T-helper 1 cell (primary cell): ENCODE results near the gene ZC2HC1C.
A peak's percentile ranks its signal among the peaks of the same experiment; 100 is the strongest.
"Not testable (repeated sequence)": the region's sequence is repeated elsewhere in the genome, so short reads cannot be mapped to it uniquely, and the experiment has no call there.

Experiments
- DNase-seq, 5 donors: peaks; one replicate each; pipeline ENCODE4 v3.0.0-alpha.2; 2012 to 2020

Gene ZC2HC1C

GRCh38 chr14:75096959-75097358, 27.5 kb downstream of the ZC2HC1C start:
- DNase-seq: no peak

- no peak for DNase-seq
Measured at GRCh38 chr14:75098212-75098611, 28.8 kb downstream of the ZC2HC1C start.

- DNase-seq: no peak
Measured at GRCh38 chr14:75098682-75099081, 29.2 kb downstream of the ZC2HC1C start.

- DNase-seq: no peak
Measured at GRCh38 chr14:75101491-75101890, 32.0 kb downstream of the ZC2HC1C start.

- no peak for DNase-seq
Measured at GRCh38 chr14:75107186-75107585, 37.7 kb downstream of the ZC2HC1C start.

- DNase-seq: no peak
Measured at GRCh38 chr14:75109877-75110276, 40.4 kb downstream of the ZC2HC1C start.

- DNase-seq: peak in 1 of 5 donors; percentile 50
Measured at GRCh38 chr14:75113932-75114539, 44.6 kb downstream of the ZC2HC1C start.

- DNase-seq: no peak
Measured at GRCh38 chr14:75119056-75119455, 49.6 kb downstream of the ZC2HC1C start.

- no peak for DNase-seq
Measured at GRCh38 chr14:75120541-75121291, 51.3 kb downstream of the ZC2HC1C start.

GRCh38 chr14:75121552-75121951, 52.1 kb downstream of the ZC2HC1C start:
- DNase-seq: no peak

GRCh38 chr14:75123991-75124390, 54.5 kb downstream of the ZC2HC1C start:
- peak in 2 of 5 donors; percentile 8 to 43 for DNase-seq

- DNase-seq: no peak
Measured at GRCh38 chr14:75125617-75126016, 56.2 kb downstream of the ZC2HC1C start.

GRCh38 chr14:75126121-75126544, 56.7 kb downstream of the ZC2HC1C start:
- peak in 2 of 5 donors; percentile 13 to 19 for DNase-seq

GRCh38 chr14:75126679-75127473, 57.4 kb downstream of the ZC2HC1C start, which contains the start of gene NEK9:
TSS of gene NEK9 (minus strand) at chr14:75127048. CDS start at chr14:75126921, 127 bp downstream.
- peak; percentile 74 to 90 (median 83) for DNase-seq

- not testable (repeated sequence) for DNase-seq
Measured at GRCh38 chr14:75127474-75127820, 58.0 kb downstream of the ZC2HC1C start.

- no peak for DNase-seq
Measured at GRCh38 chr14:75127903-75128595, 58.6 kb downstream of the ZC2HC1C start.

- DNase-seq: no peak
Measured at GRCh38 chr14:75128596-75128990, 59.2 kb downstream of the ZC2HC1C start.
